Neural cell (in vitro differentiated cells): ENCODE data around the gene FAM163B. TPM values are rescaled to one million over a fixed set of nuclear protein-coding genes. Genes with fewer than 3 reads are reported as not detected.

Experiments used
- H2AFZ ChIP-seq: fragments of 200-600, 300-800 bp; sonication (generic), shearing (Covaris generic); 2 replicates; pipeline ENCODE4 v1.6.0; 2014; ENCODE audit warnings: low read depth, mild to moderate bottlenecking, antibody characterized with exemption, low read length, moderate library complexity
- H3F3A ChIP-seq: fragments of 200-600 bp; shearing (Covaris generic); 2 replicates; pipeline ENCODE4 v1.6.1; 2016; ENCODE audit warnings: mild to moderate bottlenecking, moderate library complexity, mixed read lengths, antibody characterized with exemption, low read length; ENCODE audit not compliant: insufficient read depth, poor library complexity, severe bottlenecking
- H3K27ac ChIP-seq: fragments of 200-600, 300-800 bp; sonication (generic), shearing (Covaris generic); 2 replicates; pipeline ENCODE4 v1.5.1; 2014; ENCODE audit warnings: mild to moderate bottlenecking, low read length, moderate library complexity
- H3K27me3 ChIP-seq: fragments of 300-800, 200-600 bp; sonication (generic), shearing (Covaris generic); 2 replicates; pipeline ENCODE4 v1.6.0; 2014; ENCODE audit warnings: mild to moderate bottlenecking, low read depth, low read length, moderate library complexity; ENCODE audit not compliant: insufficient read depth
- H3K36me3 ChIP-seq: fragments of 300-800, 200-600 bp; sonication (generic), shearing (Covaris generic); 2 replicates; pipeline ENCODE4 v1.5.1; 2014; ENCODE audit warnings: mild to moderate bottlenecking, antibody characterized with exemption, low read length, moderate library complexity; ENCODE audit not compliant: insufficient read depth
- H3K4me2 ChIP-seq: fragments of 300-800, 200-600 bp; sonication (generic), shearing (Covaris generic); 2 replicates; pipeline ENCODE4 v1.6.0; 2014; ENCODE audit warnings: mild to moderate bottlenecking, low read length
- H3K4me3 ChIP-seq: fragments of 300-800, 200-600 bp; sonication (generic), shearing (Covaris generic); 2 replicates; pipeline ENCODE4 v1.5.1; 2014; ENCODE audit warnings: mild to moderate bottlenecking, low read length, moderate library complexity
- H3K79me2 ChIP-seq: fragments of 200-600 bp; shearing (Covaris generic); replicated peaks from 2 replicates; pipeline ENCODE4 v1.6.0; 2014; ENCODE audit warnings: mild to moderate bottlenecking, low read length, moderate library complexity; ENCODE audit not compliant: insufficient read depth
- H3K9ac ChIP-seq: fragments of 300-800, 200-600 bp; sonication (generic), shearing (Covaris generic); 2 replicates; pipeline ENCODE4 v1.6.1; 2016; ENCODE audit warnings: mild to moderate bottlenecking, low read length, mixed read lengths
- H3K9me2 ChIP-seq: fragments of 200-600 bp; shearing (Covaris generic); 2 replicates; pipeline ENCODE4 v1.6.1; 2016; ENCODE audit warnings: mild to moderate bottlenecking, low read length, mixed read lengths; ENCODE audit not compliant: insufficient read depth
- H3K9me3 ChIP-seq: fragments of 200-600, 300-800 bp; sonication (generic), shearing (Covaris generic); 2 replicates; pipeline ENCODE4 v1.6.1; 2016; ENCODE audit warnings: mild to moderate bottlenecking, mixed run types, low read length, moderate library complexity, mixed read lengths
- H4K20me1 ChIP-seq: fragments of 200-600 bp; shearing (Covaris generic); 2 replicates; pipeline ENCODE4 v1.6.1; 2016; ENCODE audit warnings: mild to moderate bottlenecking, mixed run types; ENCODE audit not compliant: insufficient read depth
- EP300 ChIP-seq: fragments of 450-650 bp; conservative IDR thresholded peaks from 2 replicates; pipeline ENCODE4 v1.6.1; 2014; ENCODE audit warnings: antibody characterized with exemption, mild to moderate bottlenecking, moderate library complexity; ENCODE audit not compliant: poor library complexity, severe bottlenecking
- EZH2 ChIP-seq: fragments of 200-600, 300-800 bp; shearing (Covaris generic), sonication (generic); IDR thresholded peaks from 2 replicates; pipeline ENCODE4 v1.6.1; 2014; ENCODE audit warnings: antibody characterized with exemption, low read length, borderline replicate concordance, mild to moderate bottlenecking; ENCODE audit not compliant: insufficient read depth, poor library complexity, severe bottlenecking
- MXI1 ChIP-seq: fragments of 450-650 bp; conservative IDR thresholded peaks from 2 replicates; pipeline ENCODE4 v1.6.1; 2014; ENCODE audit warnings: antibody characterized with exemption, mild to moderate bottlenecking; ENCODE audit not compliant: poor library complexity, severe bottlenecking
- POLR2AphosphoS5 ChIP-seq: IDR thresholded peaks from 2 replicates; pipeline ENCODE4 v1.6.1; 2012
- RAD21 ChIP-seq: fragments of 450-650 bp; conservative IDR thresholded peaks from 2 replicates; pipeline ENCODE4 v1.6.1; 2014; ENCODE audit warnings: antibody characterized with exemption, mild to moderate bottlenecking, moderate library complexity
- SMC3 ChIP-seq: fragments of 450-650 bp; conservative IDR thresholded peaks from 2 replicates; pipeline ENCODE4 v1.6.1; 2014; ENCODE audit warnings: antibody characterized with exemption, mild to moderate bottlenecking, moderate library complexity; ENCODE audit not compliant: poor library complexity
- TAF1 ChIP-seq: IDR thresholded peaks from 2 replicates; pipeline ENCODE4 v1.6.1; 2012; ENCODE audit warnings: low read depth
- polyA plus RNA-seq: library from polyadenylated mRNA; depleted of rRNA; stranded (reverse); fragments of >200 nt; gene quantifications from 2 replicates; pipeline ENCODE4 v1.2.3, GENCODE V29; 2014
- TF ChIP-seq, protein P1 (sequence below): IDR thresholded peaks from 2 replicates; pipeline ENCODE4 v1.6.1; 2012; ENCODE audit warnings: borderline replicate concordance
- TF ChIP-seq, protein P2 (sequence below): fragments of 450-650 bp; IDR thresholded peaks from 2 replicates; pipeline ENCODE4 v1.5.1; 2014; ENCODE audit warnings: antibody characterized with exemption, mild to moderate bottlenecking, moderate library complexity; ENCODE audit not compliant: poor library complexity, severe bottlenecking

Gene FAM163B
- polyA plus RNA-seq, 1 donor from 2014 or later: 1.5 TPM

DNA sequence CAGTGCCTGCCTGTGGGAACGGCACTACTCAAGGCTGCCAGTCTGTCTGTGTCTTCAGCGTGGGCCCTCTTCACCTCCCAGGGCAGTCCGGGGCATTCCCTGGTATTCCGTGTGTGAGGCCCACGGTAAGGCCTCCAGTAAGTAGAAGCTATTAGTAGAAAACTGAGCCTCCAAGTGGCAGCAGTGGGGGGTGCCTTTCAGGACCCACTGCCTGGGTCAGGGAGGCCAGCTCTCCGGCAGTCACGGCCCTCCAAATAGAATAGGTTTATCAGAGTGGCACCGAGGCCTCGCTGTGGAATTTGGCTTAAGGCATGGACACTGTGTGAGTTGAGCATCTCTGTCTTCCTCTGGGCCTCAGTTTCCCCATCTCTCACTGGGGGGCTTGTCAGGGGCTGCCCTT is 51.6 kb downstream of the FAM163B start:
- no peaks in the 10 kb centered on the region for H3F3A ChIP-seq
- no peaks in the 10 kb centered on the region for H4K20me1 ChIP-seq
- no peak overlapping the region for H2AFZ ChIP-seq
- H3K27ac ChIP-seq: no peak overlapping the region
- no peaks in the 10 kb centered on the region for H3K27me3 ChIP-seq
- TF ChIP-seq EP300: no peak
- TF ChIP-seq POLR2AphosphoS5: no peak
- TF ChIP-seq RAD21: no peak
- no peak for TF ChIP-seq SMC3
- TF ChIP-seq EZH2: no peak
- TF ChIP-seq, protein P1, sequence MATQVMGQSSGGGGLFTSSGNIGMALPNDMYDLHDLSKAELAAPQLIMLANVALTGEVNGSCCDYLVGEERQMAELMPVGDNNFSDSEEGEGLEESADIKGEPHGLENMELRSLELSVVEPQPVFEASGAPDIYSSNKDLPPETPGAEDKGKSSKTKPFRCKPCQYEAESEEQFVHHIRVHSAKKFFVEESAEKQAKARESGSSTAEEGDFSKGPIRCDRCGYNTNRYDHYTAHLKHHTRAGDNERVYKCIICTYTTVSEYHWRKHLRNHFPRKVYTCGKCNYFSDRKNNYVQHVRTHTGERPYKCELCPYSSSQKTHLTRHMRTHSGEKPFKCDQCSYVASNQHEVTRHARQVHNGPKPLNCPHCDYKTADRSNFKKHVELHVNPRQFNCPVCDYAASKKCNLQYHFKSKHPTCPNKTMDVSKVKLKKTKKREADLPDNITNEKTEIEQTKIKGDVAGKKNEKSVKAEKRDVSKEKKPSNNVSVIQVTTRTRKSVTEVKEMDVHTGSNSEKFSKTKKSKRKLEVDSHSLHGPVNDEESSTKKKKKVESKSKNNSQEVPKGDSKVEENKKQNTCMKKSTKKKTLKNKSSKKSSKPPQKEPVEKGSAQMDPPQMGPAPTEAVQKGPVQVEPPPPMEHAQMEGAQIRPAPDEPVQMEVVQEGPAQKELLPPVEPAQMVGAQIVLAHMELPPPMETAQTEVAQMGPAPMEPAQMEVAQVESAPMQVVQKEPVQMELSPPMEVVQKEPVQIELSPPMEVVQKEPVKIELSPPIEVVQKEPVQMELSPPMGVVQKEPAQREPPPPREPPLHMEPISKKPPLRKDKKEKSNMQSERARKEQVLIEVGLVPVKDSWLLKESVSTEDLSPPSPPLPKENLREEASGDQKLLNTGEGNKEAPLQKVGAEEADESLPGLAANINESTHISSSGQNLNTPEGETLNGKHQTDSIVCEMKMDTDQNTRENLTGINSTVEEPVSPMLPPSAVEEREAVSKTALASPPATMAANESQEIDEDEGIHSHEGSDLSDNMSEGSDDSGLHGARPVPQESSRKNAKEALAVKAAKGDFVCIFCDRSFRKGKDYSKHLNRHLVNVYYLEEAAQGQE: no peak
- H3K36me3 ChIP-seq: no peaks in the 10 kb centered on the region
- H3K4me2 ChIP-seq: no peak overlapping the region
- no peaks in the 10 kb centered on the region for H3K9me2 ChIP-seq
- H3K4me3 ChIP-seq: no peak overlapping the region
- H3K9me3 ChIP-seq: no peaks in the 10 kb centered on the region
- no peak overlapping the region for H3K9ac ChIP-seq
- H3K79me2 ChIP-seq: no peaks in the 10 kb centered on the region

DNA sequence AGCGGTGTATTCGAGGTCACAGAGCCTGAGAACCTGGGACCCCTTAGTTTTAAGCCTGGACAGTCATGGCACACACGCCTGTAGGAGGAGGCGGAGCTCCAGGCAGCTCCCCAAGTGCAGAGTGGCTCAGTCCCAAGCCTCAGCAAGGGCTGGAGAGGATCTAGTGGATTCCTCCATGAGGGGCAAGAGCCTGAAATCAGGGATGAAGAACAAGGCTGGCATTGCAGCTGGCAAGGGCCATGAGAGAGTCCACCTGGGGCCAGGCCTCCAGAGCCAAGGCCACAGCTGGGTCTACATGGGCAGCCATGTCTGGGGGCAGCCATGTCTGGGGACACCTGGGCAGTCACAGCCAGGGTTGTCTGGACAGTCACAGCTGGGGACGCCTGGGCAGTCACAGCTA is 52.8 kb downstream of the FAM163B start:
- H3K27me3 ChIP-seq: no peaks in the 10 kb centered on the region
- H3K4me2 ChIP-seq: no peak overlapping the region
- H3K4me3 ChIP-seq: no peak overlapping the region
- no peaks in the 10 kb centered on the region for H3K79me2 ChIP-seq
- no peak overlapping the region for H3K9ac ChIP-seq
- H3F3A ChIP-seq: no peaks in the 10 kb centered on the region
- TF ChIP-seq POLR2AphosphoS5: no peak
- no peak for TF ChIP-seq EZH2
- no peak for TF ChIP-seq RAD21
- no peak for TF ChIP-seq TAF1
- TF ChIP-seq, protein P2, sequence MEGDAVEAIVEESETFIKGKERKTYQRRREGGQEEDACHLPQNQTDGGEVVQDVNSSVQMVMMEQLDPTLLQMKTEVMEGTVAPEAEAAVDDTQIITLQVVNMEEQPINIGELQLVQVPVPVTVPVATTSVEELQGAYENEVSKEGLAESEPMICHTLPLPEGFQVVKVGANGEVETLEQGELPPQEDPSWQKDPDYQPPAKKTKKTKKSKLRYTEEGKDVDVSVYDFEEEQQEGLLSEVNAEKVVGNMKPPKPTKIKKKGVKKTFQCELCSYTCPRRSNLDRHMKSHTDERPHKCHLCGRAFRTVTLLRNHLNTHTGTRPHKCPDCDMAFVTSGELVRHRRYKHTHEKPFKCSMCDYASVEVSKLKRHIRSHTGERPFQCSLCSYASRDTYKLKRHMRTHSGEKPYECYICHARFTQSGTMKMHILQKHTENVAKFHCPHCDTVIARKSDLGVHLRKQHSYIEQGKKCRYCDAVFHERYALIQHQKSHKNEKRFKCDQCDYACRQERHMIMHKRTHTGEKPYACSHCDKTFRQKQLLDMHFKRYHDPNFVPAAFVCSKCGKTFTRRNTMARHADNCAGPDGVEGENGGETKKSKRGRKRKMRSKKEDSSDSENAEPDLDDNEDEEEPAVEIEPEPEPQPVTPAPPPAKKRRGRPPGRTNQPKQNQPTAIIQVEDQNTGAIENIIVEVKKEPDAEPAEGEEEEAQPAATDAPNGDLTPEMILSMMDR: no peak
- no peak for TF ChIP-seq MXI1
- no peak for TF ChIP-seq EP300
- TF ChIP-seq SMC3: no peak
- TF ChIP-seq, protein P1: no peak
- H3K9me3 ChIP-seq: no peaks in the 10 kb centered on the region
- H2AFZ ChIP-seq: no peak overlapping the region
- no peaks in the 10 kb centered on the region for H3K36me3 ChIP-seq
- H3K9me2 ChIP-seq: no peaks in the 10 kb centered on the region
- H3K27ac ChIP-seq: no peak overlapping the region
- no peaks in the 10 kb centered on the region for H4K20me1 ChIP-seq
